Breast epithelium (tissue), 4 donors: ENCODE data around the gene GUK1. TPM values are rescaled to one million over a fixed set of nuclear protein-coding genes. Genes with fewer than 3 reads are reported as not detected.

Source experiments
- DNase-seq, 2 donors: peaks; one replicate each; pipeline ENCODE4 v3.0.0-alpha.2; 2019; ENCODE audit warnings: low spot score in 2 of 2
- H3K27ac ChIP-seq, 2 donors: fragments of 200-600 bp; sonication (generic) in 1 of 2; one replicate each; pipeline ENCODE4 v1.5.1; 2016 to 2019; ENCODE audit warnings: mild to moderate bottlenecking in 1 of 2
- H3K27me3 ChIP-seq, 2 donors: fragments of 200-600 bp; sonication (generic) in 1 of 2; one replicate each; pipeline versions ENCODE4 v1.5.1 to v1.6.0; 2017 to 2019; ENCODE audit warnings: control low read depth in 1 of 2, mild to moderate bottlenecking in 1 of 2
- H3K36me3 ChIP-seq: fragments of 200-600 bp; one replicate; pipeline ENCODE4 v1.5.1; 2019
- H3K4me1 ChIP-seq, 2 donors: fragments of 200-600 bp; sonication (generic); one replicate each; pipeline ENCODE4 v1.5.1; 2016 to 2019; ENCODE audit warnings: control low read depth in 1 of 2
- H3K4me3 ChIP-seq, 3 donors: fragments of 200-600 bp; sonication (generic); 1 replicate in 2 of 3; 2 replicates in 1 of 3; pipeline ENCODE4 v1.5.1; 2016 to 2019; ENCODE audit warnings: mild to moderate bottlenecking in 3 of 3, moderate library complexity in 2 of 3
- H3K9me3 ChIP-seq, 2 donors: fragments of 200-600 bp; sonication (generic) in 1 of 2; one replicate each; pipeline ENCODE4 v1.5.1; 2016 to 2019; ENCODE audit warnings: control low read depth in 1 of 2
- POLR2A ChIP-seq: fragments of 450-650 bp; IDR thresholded peaks from one replicate; pipeline ENCODE4 v1.6.1; 2016; ENCODE audit warnings: antibody characterized with exemption, mild to moderate bottlenecking, moderate library complexity
- POLR2AphosphoS5 ChIP-seq, 3 donors: sonication (generic); formaldehyde crosslinking; IDR thresholded peaks; one replicate each; pipeline ENCODE4 v1.6.1; 2017; ENCODE audit warnings: antibody characterized with exemption in 3 of 3
- intact Hi-C: fragments of 100-400 bp; cut with DNase I; formaldehyde crosslinking; loops from one replicate; pipeline ENCODE4 v1.15.1; 2023; ENCODE audit warnings: low total_unique reads
- total RNA-seq, 3 donors: library from RNA; depleted of rRNA; stranded (reverse); fragments of >200 nt; gene quantifications; one replicate each; pipeline ENCODE4 v1.1.0, GENCODE V29; 2016
- TF ChIP-seq, protein P1 (sequence below), 3 donors: fragments of 450-650 bp; IDR thresholded peaks; one replicate each; pipeline ENCODE4 v1.5.1; 2016 to 2017; ENCODE audit warnings: antibody characterized with exemption in 3 of 3, mild to moderate bottlenecking in 3 of 3, moderate library complexity in 3 of 3

Gene GUK1
- total RNA-seq, 3 donors from 2014 or later, result 218 to 413 (median 333) TPM

DNA sequence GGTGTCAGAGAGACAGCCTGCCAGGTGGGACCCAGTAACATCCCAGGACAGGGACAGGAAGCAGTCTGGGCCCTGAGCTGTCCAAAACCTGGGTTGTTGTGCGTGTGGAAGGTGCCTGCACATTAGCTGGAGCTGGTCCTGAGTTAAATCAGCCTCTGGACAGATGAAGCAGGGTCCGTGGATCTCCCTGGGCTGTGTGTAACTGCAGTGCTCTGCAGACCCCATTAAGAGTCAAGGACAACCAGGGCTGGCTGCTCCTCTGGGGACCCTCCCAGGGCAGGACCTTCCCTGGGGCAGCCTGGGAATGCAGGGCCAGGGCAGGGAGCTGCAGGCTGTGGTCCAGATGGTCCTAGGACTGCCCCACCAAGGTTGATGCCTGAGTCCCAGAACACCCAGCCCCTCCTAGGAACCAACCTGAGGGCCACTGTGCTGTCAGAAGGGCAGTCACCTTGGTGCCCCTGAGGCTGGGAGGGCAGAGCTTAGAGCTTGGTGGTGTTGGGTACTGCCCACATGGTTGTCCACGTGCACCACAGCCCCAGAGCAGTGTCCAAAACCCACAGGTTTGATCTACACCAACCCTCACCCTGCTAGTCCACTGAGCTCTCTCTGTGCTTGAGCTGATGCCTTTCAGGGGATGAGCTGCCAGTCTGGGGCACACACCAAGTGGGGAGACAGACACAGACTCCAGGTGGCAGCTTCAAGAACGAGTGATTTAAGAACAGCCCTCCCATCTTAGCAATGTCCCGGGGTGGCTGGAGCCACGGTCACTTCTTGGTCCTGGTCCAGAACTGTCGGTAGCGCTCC lies 33.9 kb upstream of the GUK1 start:
- H3K9me3 ChIP-seq, result no peaks in the 10 kb centered on the region
- no peak for DNase-seq
- no peaks in the 10 kb centered on the region for H3K27me3 ChIP-seq
- no peaks in the 10 kb centered on the region for H3K36me3 ChIP-seq
- peaks cover 15 to 17% of the 10 kb centered on the region in 2 donors for H3K4me1 ChIP-seq
- intact Hi-C loops, result no loop called here
- H3K4me3 ChIP-seq, result no peak overlapping the region
- no peak overlapping the region for H3K27ac ChIP-seq
- TF ChIP-seq POLR2A (no peak), POLR2AphosphoS5 (IDR thresholded peaks at IDR 0.05) (no peak)
- TF ChIP-seq, protein P1, sequence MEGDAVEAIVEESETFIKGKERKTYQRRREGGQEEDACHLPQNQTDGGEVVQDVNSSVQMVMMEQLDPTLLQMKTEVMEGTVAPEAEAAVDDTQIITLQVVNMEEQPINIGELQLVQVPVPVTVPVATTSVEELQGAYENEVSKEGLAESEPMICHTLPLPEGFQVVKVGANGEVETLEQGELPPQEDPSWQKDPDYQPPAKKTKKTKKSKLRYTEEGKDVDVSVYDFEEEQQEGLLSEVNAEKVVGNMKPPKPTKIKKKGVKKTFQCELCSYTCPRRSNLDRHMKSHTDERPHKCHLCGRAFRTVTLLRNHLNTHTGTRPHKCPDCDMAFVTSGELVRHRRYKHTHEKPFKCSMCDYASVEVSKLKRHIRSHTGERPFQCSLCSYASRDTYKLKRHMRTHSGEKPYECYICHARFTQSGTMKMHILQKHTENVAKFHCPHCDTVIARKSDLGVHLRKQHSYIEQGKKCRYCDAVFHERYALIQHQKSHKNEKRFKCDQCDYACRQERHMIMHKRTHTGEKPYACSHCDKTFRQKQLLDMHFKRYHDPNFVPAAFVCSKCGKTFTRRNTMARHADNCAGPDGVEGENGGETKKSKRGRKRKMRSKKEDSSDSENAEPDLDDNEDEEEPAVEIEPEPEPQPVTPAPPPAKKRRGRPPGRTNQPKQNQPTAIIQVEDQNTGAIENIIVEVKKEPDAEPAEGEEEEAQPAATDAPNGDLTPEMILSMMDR (IDR thresholded peaks at IDR 0.05), result no peak

GRCh38 chr1:228106800-228107054 lies 33.4 kb upstream of the GUK1 start:
- H3K36me3 ChIP-seq, result no peaks in the 10 kb centered on the region
- intact Hi-C loops, result no loop called here
- no peak overlapping the region for H3K27ac ChIP-seq
- no peak for DNase-seq
- no peak overlapping the region for H3K4me3 ChIP-seq
- no peaks in the 10 kb centered on the region for H3K27me3 ChIP-seq
- H3K4me1 ChIP-seq, result peaks cover 14% of the 10 kb centered on the region in 2 donors
- H3K9me3 ChIP-seq, result no peaks in the 10 kb centered on the region
- no peak for TF ChIP-seq POLR2AphosphoS5 (IDR thresholded peaks at IDR 0.05)
- TF ChIP-seq, protein P1 (IDR thresholded peaks at IDR 0.05), result no peak

- peaks cover 9 to 11% of the 10 kb centered on the region in 2 donors for H3K4me1 ChIP-seq
- TF ChIP-seq POLR2A (no peak), POLR2AphosphoS5 (IDR thresholded peaks at IDR 0.05) (no peak)
- TF ChIP-seq, protein P1 (IDR thresholded peaks at IDR 0.05), result no peak
- no peaks in the 10 kb centered on the region for H3K36me3 ChIP-seq
- no peak overlapping the region for H3K4me3 ChIP-seq
- intact Hi-C loops, result no loop called here
- H3K27me3 ChIP-seq, result no peaks in the 10 kb centered on the region
- no peaks in the 10 kb centered on the region for H3K9me3 ChIP-seq
- no peak overlapping the region for H3K27ac ChIP-seq
- no peak for DNase-seq
Observed at GRCh38 chr1:228107636-228108035, 32.4 kb upstream of the GUK1 start.

- Histone ChIP-seq H3K4me3 (peak overlapping the region; percentile 74 to 99 (median 93)), H3K9me3 (no peaks in the 10 kb centered on the region), H3K27ac (peak overlapping the region; percentile 94 to 97), H3K27me3 (no peaks in the 10 kb centered on the region), H3K36me3 (no peaks in the 10 kb centered on the region), H3K4me1 (peaks cover 9 to 11% of the 10 kb centered on the region in 2 donors)
- no peak for DNase-seq
- TF ChIP-seq, protein P1 (IDR thresholded peaks at IDR 0.05), result no peak
- TF ChIP-seq POLR2AphosphoS5 (IDR thresholded peaks at IDR 0.05) (no peak), POLR2A (no peak)
- intact Hi-C loops, result no loop called here
Observed at GRCh38 chr1:228108055-228108690, 31.9 kb upstream of the GUK1 start.

- no peak for TF ChIP-seq POLR2A
- TF ChIP-seq, protein P1 (IDR thresholded peaks at IDR 0.05), result no peak
- no peak for TF ChIP-seq POLR2AphosphoS5 (IDR thresholded peaks at IDR 0.05)
- H3K4me1 ChIP-seq, result peaks cover 8 to 9% of the 10 kb centered on the region in 2 donors
- H3K4me3 ChIP-seq, result peak overlapping the region; percentile 74 to 99 (median 93)
- no peaks in the 10 kb centered on the region for H3K9me3 ChIP-seq
- H3K27me3 ChIP-seq, result no peaks in the 10 kb centered on the region
- H3K27ac ChIP-seq, result peak overlapping the region; percentile 94 to 97
- H3K36me3 ChIP-seq, result no peaks in the 10 kb centered on the region
- DNase-seq, result no peak
- intact Hi-C loops, result no loop called here
Observed at GRCh38 chr1:228108742-228109072, 31.4 kb upstream of the GUK1 start.
